Osteoblast (primary cell): Measurements from ENCODE around the gene COX18. TPM values are rescaled to one million over a fixed set of nuclear protein-coding genes. Genes with fewer than 3 reads are reported as not detected.

Experiments used
- DNase-seq: peaks from one replicate; pipeline ENCODE4 v3.0.0; 2011; ENCODE audit warnings: low spot score, mixed read lengths; ENCODE audit not compliant: insufficient read length; ENCODE audit errors: missing footprints
- H2AFZ ChIP-seq: 2 replicates; pipeline ENCODE4 v1.6.0; 2011; ENCODE audit warnings: mild to moderate bottlenecking, low read length
- H3K27ac ChIP-seq: 2 replicates; pipeline ENCODE4 v1.5.1; 2011; ENCODE audit warnings: mild to moderate bottlenecking, low read depth, low read length, moderate library complexity
- H3K27me3 ChIP-seq: 2 replicates; pipeline ENCODE4 v1.6.0; 2012; ENCODE audit warnings: mild to moderate bottlenecking, control low read depth, inconsistent platforms, low read length, moderate library complexity; ENCODE audit not compliant: insufficient read depth
- H3K36me3 ChIP-seq: 2 replicates; pipeline ENCODE4 v1.5.1; 2011; ENCODE audit warnings: mild to moderate bottlenecking, low read length, control low read depth, moderate library complexity; ENCODE audit not compliant: insufficient read depth
- H3K4me1 ChIP-seq: 2 replicates; pipeline ENCODE4 v1.5.1; 2011; ENCODE audit warnings: mild to moderate bottlenecking, low read length, control low read depth, moderate library complexity; ENCODE audit not compliant: insufficient read depth
- H3K4me2 ChIP-seq: 2 replicates; pipeline ENCODE4 v1.6.0; 2011; ENCODE audit warnings: mild to moderate bottlenecking, low read length; ENCODE audit not compliant: insufficient read depth
- H3K4me3 ChIP-seq: fragments of 200-600 bp; sonication (generic); 3 replicates; pipeline ENCODE4 v1.5.1; 2012; ENCODE audit warnings: mild to moderate bottlenecking, low read length, inconsistent platforms; ENCODE audit not compliant: insufficient read depth
- H3K79me2 ChIP-seq: 2 replicates; pipeline ENCODE4 v1.6.0; 2012; ENCODE audit warnings: mild to moderate bottlenecking, low read length, control low read depth, inconsistent platforms; ENCODE audit not compliant: insufficient read depth
- H3K9me3 ChIP-seq: 2 replicates; pipeline ENCODE4 v1.5.1; 2011; ENCODE audit warnings: low read depth, low read length, control low read depth
- H4K20me1 ChIP-seq: 2 replicates; pipeline ENCODE4 v1.6.0; 2012; ENCODE audit warnings: mild to moderate bottlenecking, low read length, control low read depth; ENCODE audit not compliant: insufficient read depth
- total RNA-seq: library from RNA; depleted of rRNA; stranded (reverse); fragments of >200 nt; gene quantifications from 2 replicates; pipeline ENCODE4 v1.2.3, GENCODE V29; 2012
- TF ChIP-seq, protein P1 (sequence below): IDR thresholded peaks from 2 replicates; pipeline ENCODE4 v1.5.1; 2011; ENCODE audit warnings: mild to moderate bottlenecking, low read depth, low read length, moderate library complexity; ENCODE audit errors: extremely low read depth

Gene COX18, protein sequence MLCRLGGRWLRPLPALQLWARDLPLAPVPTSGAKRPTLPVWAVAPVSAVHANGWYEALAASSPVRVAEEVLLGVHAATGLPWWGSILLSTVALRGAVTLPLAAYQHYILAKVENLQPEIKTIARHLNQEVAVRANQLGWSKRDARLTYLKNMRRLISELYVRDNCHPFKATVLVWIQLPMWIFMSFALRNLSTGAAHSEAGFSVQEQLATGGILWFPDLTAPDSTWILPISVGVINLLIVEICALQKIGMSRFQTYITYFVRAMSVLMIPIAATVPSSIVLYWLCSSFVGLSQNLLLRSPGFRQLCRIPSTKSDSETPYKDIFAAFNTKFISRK
- total RNA-seq = 25.9 and 29.0 TPM in 2 replicates

DNA sequence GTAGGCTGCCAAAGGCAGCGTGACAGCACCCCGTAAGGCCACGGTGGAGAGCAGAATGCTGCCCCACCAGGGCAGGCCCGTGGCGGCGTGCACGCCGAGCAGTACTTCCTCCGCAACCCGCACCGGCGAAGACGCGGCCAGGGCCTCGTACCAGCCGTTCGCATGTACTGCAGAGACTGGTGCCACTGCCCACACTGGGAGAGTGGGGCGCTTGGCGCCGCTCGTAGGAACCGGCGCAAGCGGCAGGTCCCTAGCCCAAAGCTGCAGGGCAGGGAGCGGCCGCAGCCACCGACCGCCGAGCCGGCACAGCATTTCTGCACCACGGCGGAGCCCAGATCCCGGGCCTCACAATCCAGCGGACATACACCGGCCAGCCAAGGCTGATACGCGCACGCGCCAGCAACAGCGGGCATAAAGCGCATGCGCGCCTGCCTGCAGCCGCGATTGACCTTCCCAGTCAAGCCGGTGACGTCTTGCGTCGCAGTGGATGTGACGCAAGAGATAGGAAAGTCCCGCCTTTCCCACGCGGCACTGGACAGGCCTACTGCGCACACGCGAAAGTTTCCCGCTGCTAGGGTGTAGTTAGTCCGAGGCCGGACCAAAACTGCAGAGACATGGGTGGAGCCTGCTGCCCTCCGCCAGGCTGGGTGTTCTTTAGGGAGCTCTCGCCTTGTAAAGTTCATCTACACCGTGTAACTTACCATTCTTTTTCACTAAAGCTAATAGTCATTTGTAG is at the start of gene COX18:
Gene COX18 (minus strand): TSS at position 379 of the 736 bp plus-strand sequence. CDS start 67 bp downstream, at position 312.
- Histone ChIP-seq H3K27me3 (no peaks in the 10 kb centered on the region), H3K9me3 (no peaks in the 10 kb centered on the region), H3K4me3 (peak within 1 kb of the TSS; percentile 89), H3K4me1 (peaks cover 8% of the 10 kb centered on the region), H4K20me1 (no peaks in the 10 kb centered on the region), H3K36me3 (peaks cover 9% of the 10 kb centered on the region), H3K27ac (peak within 1 kb of the TSS; percentile 82), H3K4me2 (peak within 1 kb of the TSS; percentile 99), H2AFZ (peak within 1 kb of the TSS; percentile 90), H3K79me2 (peaks cover 24% of the 10 kb centered on the region)
- peak; percentile 92 for DNase-seq
- TF ChIP-seq, protein P1, sequence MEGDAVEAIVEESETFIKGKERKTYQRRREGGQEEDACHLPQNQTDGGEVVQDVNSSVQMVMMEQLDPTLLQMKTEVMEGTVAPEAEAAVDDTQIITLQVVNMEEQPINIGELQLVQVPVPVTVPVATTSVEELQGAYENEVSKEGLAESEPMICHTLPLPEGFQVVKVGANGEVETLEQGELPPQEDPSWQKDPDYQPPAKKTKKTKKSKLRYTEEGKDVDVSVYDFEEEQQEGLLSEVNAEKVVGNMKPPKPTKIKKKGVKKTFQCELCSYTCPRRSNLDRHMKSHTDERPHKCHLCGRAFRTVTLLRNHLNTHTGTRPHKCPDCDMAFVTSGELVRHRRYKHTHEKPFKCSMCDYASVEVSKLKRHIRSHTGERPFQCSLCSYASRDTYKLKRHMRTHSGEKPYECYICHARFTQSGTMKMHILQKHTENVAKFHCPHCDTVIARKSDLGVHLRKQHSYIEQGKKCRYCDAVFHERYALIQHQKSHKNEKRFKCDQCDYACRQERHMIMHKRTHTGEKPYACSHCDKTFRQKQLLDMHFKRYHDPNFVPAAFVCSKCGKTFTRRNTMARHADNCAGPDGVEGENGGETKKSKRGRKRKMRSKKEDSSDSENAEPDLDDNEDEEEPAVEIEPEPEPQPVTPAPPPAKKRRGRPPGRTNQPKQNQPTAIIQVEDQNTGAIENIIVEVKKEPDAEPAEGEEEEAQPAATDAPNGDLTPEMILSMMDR = no peak

DNA sequence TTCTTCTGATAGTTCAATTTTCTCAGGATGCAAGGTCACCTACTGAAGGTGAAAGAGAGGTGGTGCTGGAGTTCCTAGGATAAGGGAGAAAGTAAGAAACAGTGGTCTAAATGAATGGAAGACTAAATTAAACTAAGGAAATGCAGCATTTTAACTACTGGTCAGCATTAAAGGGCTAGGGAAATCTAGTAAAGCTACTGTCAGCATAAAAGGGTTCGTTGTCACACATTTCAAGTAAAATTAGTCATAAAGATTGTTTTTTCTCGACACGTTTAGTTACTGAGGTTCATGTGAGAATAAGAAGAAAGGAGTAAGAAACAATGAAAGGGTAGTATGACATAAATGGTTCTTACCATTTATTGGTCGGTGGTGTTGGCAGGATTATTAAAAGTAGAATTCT is 40.0 kb upstream of the COX18 start:
- TF ChIP-seq, protein P1 = no peak
- H3K9me3 ChIP-seq = no peaks in the 10 kb centered on the region

DNA sequence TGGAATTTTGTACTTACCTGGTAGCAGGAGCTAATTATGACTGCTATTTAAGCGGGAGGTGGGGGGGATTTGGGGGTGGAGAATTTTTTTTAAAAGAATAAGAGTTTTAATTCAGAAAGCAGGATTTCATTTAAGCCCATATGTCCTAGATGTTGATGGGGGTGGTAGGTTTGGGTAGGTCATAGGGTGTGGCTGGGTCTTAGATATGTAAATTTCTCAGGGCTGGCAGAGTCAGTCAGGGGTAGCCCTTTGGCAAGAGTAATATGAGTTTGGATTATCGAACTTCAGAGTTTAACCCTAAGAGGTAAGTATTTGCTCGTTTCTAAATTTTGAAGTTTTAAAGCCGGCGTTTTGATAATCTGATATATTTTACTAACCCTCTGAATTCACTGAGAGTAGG is 35.2 kb upstream of the COX18 start:
- no peak overlapping the region for H3K27ac ChIP-seq
- H3K4me3 ChIP-seq = no peak overlapping the region
- no peaks in the 10 kb centered on the region for H3K4me1 ChIP-seq
- no peak overlapping the region for H2AFZ ChIP-seq
- no peaks in the 10 kb centered on the region for H3K9me3 ChIP-seq
- no peak for DNase-seq
- peaks cover 67% of the 10 kb centered on the region for H3K36me3 ChIP-seq
- H3K27me3 ChIP-seq = no peaks in the 10 kb centered on the region
- TF ChIP-seq, protein P1 = no peak
- no peak overlapping the region for H3K4me2 ChIP-seq
- no peaks in the 10 kb centered on the region for H3K79me2 ChIP-seq
- H4K20me1 ChIP-seq = no peaks in the 10 kb centered on the region

More for the DNA sequence above, 40.0 kb upstream of the COX18 start:
- DNase-seq = no peak
- Histone ChIP-seq H3K4me2 (no peak overlapping the region), H3K4me1 (no peaks in the 10 kb centered on the region), H3K27me3 (no peaks in the 10 kb centered on the region), H3K36me3 (peaks cover 53% of the 10 kb centered on the region), H2AFZ (no peak overlapping the region), H3K79me2 (no peaks in the 10 kb centered on the region), H4K20me1 (no peaks in the 10 kb centered on the region), H3K27ac (no peak overlapping the region), H3K4me3 (no peak overlapping the region)
